Endothelial cell of umbilical vein (primary cell): Measurements from ENCODE around the gene PDE1C. TPM values are rescaled to one million over a fixed set of nuclear protein-coding genes. Genes with fewer than 3 reads are reported as not detected.

Experiments
- BruUV-seq: library from RNA; stranded (reverse); fragments of 400-500 nt; replicated peaks from 2 replicates; lab custom pipeline; 2021; lab: Mats Ljungman, UMichigan
- CTCF ChIA-PET: fragments of 300-600, 350-600 bp; sonication (Branson Sonifier 250); formaldehyde crosslinking; loops from one replicate; lab custom pipeline; 2021; ENCODE audit warnings: antibody characterized with exemption, inconsistent platforms; lab: Charles Lee
- POLR2A ChIA-PET: fragments of 300-600, 350-600 bp; sonication (Branson Sonifier 250); formaldehyde crosslinking; loops from one replicate; lab custom pipeline; 2021; ENCODE audit warnings: antibody characterized with exemption, inconsistent platforms; lab: Charles Lee
- DNase-seq: peaks from one replicate; pipeline ENCODE4 v3.0.0-alpha.2; 2011; ENCODE audit warnings: low read depth, low spot score
- FAIRE-seq: peaks from 2 replicates; lab custom pipeline; 2011; peaks lifted over from hg19 to GRCh38; lab: Jason Lieb, UNC
- H2AFZ ChIP-seq: 2 replicates; pipeline ENCODE4 v1.6.0; 2012; ENCODE audit warnings: low read depth, low read length, control low read depth, inconsistent platforms
- H3K27ac ChIP-seq: 2 replicates; pipeline ENCODE4 v1.5.1; 2011; ENCODE audit warnings: low read depth, mild to moderate bottlenecking, control low read depth, low read length, moderate library complexity; ENCODE audit not compliant: insufficient read depth
- H3K27me3 ChIP-seq, 2 experiments: 2 replicates each; pipeline versions ENCODE4 v1.6.0 to v1.6.1; 2011; ENCODE audit warnings: low read length in 2 of 2, mixed read lengths in 1 of 2; ENCODE audit not compliant: control insufficient read depth in 2 of 2, insufficient read depth in 2 of 2
- H3K36me3 ChIP-seq, 2 experiments: 2 replicates in 1 of 2; 3 replicates in 1 of 2; pipeline ENCODE4 v1.5.1; 2011; ENCODE audit warnings: low read length in 2 of 2, mild to moderate bottlenecking in 1 of 2, moderate library complexity in 1 of 2; ENCODE audit not compliant: control insufficient read depth in 2 of 2, insufficient read depth in 2 of 2; ENCODE audit errors: extremely low read depth in 1 of 2
- H3K4me1 ChIP-seq: 3 replicates; pipeline ENCODE4 v1.5.1; 2011; ENCODE audit warnings: mild to moderate bottlenecking, low read length; ENCODE audit not compliant: control insufficient read depth, insufficient read depth; ENCODE audit errors: extremely low read depth
- H3K4me2 ChIP-seq: 2 replicates; pipeline ENCODE4 v1.6.1; 2011; ENCODE audit warnings: low read length, control low read depth, mixed read lengths; ENCODE audit not compliant: insufficient read depth
- H3K4me3 ChIP-seq, 3 experiments: fragments of 200-600 bp in 1 of 3; sonication (generic), shearing (Covaris generic) in 1 of 3; replicated peaks in 1 of 3; 2 replicates each; pipeline ENCODE4 v1.5.1; 2011 to 2016; ENCODE audit warnings: control low read depth in 3 of 3, low read length in 3 of 3, mild to moderate bottlenecking in 2 of 3, inconsistent platforms in 1 of 3, low read depth in 1 of 3, moderate library complexity in 1 of 3; ENCODE audit not compliant: insufficient read depth in 1 of 3
- H3K79me2 ChIP-seq: 2 replicates; pipeline ENCODE4 v1.6.0; 2012; ENCODE audit warnings: low read length, inconsistent platforms; ENCODE audit not compliant: control insufficient read depth, insufficient read depth
- H3K9ac ChIP-seq: replicated peaks from 2 replicates; pipeline ENCODE3; 2011; ENCODE audit warnings: low read length, control low read depth; ENCODE audit not compliant: insufficient read depth; ENCODE audit errors: extremely low read depth
- H3K9me1 ChIP-seq: replicated peaks from 3 replicates; pipeline ENCODE4 v1.6.0; 2011; ENCODE audit warnings: mild to moderate bottlenecking, low read length; ENCODE audit not compliant: control insufficient read depth, insufficient read depth; ENCODE audit errors: extremely low read depth
- H3K9me3 ChIP-seq: replicated peaks from 2 replicates; pipeline ENCODE4 v1.5.1; 2012; ENCODE audit warnings: low read length, inconsistent platforms; ENCODE audit not compliant: control insufficient read depth, insufficient read depth
- H4K20me1 ChIP-seq: replicated peaks from 2 replicates; pipeline ENCODE3; 2011; ENCODE audit warnings: mild to moderate bottlenecking, low read length; ENCODE audit not compliant: control insufficient read depth, insufficient read depth; ENCODE audit errors: extremely low read depth
- CTCF ChIP-seq, 2 donors: IDR thresholded peaks; 1 replicate in 1 of 2; 2 replicates in 1 of 2; pipeline ENCODE4 v1.5.1; 2011; ENCODE audit warnings: low read length in 2 of 2, mild to moderate bottlenecking in 2 of 2, moderate library complexity in 2 of 2, control low read depth in 1 of 2, inconsistent platforms in 1 of 2, low read depth in 1 of 2; ENCODE audit not compliant: insufficient read depth in 1 of 2; ENCODE audit errors: extremely low read depth in 1 of 2
- FOS ChIP-seq: IDR thresholded peaks from 2 replicates; pipeline ENCODE4 v1.6.1; 2011; ENCODE audit warnings: mild to moderate bottlenecking, low read length, moderate library complexity, borderline replicate concordance; ENCODE audit not compliant: insufficient read depth
- GATA2 ChIP-seq: IDR thresholded peaks from 2 replicates; pipeline ENCODE4 v1.7.0; 2011; ENCODE audit warnings: low read depth, mild to moderate bottlenecking, moderate library complexity, mixed read lengths, low read length; ENCODE audit not compliant: insufficient read length, insufficient read depth
- JUN ChIP-seq: IDR thresholded peaks from 2 replicates; pipeline ENCODE4 v1.6.1; 2011; ENCODE audit warnings: borderline replicate concordance, low read depth; ENCODE audit not compliant: insufficient read length, insufficient read depth
- MAX ChIP-seq: IDR thresholded peaks from 2 replicates; pipeline ENCODE4 v1.6.1; 2011; ENCODE audit not compliant: insufficient read depth, insufficient read length
- MYC ChIP-seq: IDR thresholded peaks from one replicate; pipeline ENCODE4 v1.6.1; 2011; ENCODE audit warnings: mild to moderate bottlenecking, low read depth, low read length
- POLR2A ChIP-seq: IDR thresholded peaks from 2 replicates; pipeline ENCODE4 v1.6.1; 2012; ENCODE audit warnings: low read depth, mild to moderate bottlenecking, control low read depth, low read length
- POLR2AphosphoS5 ChIP-seq: IDR thresholded peaks from 2 replicates; pipeline ENCODE4 v1.6.1; 2012; ENCODE audit warnings: low read depth, mild to moderate bottlenecking, control low read depth, low read length, moderate library complexity; ENCODE audit not compliant: insufficient read depth
- dilution Hi-C: fragments of 300-500 bp; cut with MboI; formaldehyde crosslinking; loops from one replicate; pipeline ENCODE4 v1.15.0; 2019; ENCODE audit warnings: low sequenced_read_pairs; ENCODE audit not compliant: extremely low pct_ligation_motif_present
- intact Hi-C: fragments of 100-400 bp; cut with micrococcal nuclease; formaldehyde crosslinking; loops from one replicate; pipeline ENCODE4 v1.10.0; 2022
- polyA plus RNA-seq, 4 experiments: library from polyadenylated mRNA; depleted of rRNA in 3 of 4; stranded (reverse) in 3 of 4; unstranded in 1 of 4; fragments of >200 nt; gene quantifications; 2 replicates each; pipeline versions ENCODE4 v1.2.1 to v1.2.3, GENCODE V29; 2011 to 2012; ENCODE audit warnings: missing spikeins in 1 of 4
- total RNA-seq: library from RNA; stranded (reverse); gene quantifications from 2 replicates; pipeline ENCODE4 v1.2.3, GENCODE V29; 2021

The PDE1C gene
- total and polyA plus RNA-seq, 2 donors (not counting 3 experiments of a cell fraction or from before 2014, with no cell fraction given) = 0.90 to 3.1 TPM

DNA sequence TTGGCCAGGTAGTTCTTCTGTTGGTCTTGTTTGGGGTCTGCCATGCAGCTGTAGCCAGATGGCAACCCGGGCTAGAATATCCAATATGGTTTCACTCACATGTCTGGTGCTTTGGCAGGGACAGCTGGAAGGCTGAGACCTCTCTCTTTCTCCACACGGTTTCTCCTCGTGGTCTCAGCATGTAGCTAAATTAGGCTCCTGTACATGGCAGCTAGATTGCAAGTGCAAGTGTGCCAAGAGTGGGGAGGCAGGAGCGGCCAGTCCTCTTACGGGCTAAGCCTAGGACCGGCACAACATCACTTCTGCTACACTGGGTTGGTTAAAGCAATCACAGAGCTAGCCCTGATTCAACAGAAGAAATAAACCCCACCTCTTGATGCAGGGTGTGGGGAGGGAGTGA lies 9.3 kb upstream of the PDE1C start:
- Histone ChIP-seq H3K9ac (no peak overlapping the region), H3K27me3 (no peaks in the 10 kb centered on the region), H3K4me2 (no peak overlapping the region), H3K4me1 (no peaks in the 10 kb centered on the region), H3K9me3 (no peaks in the 10 kb centered on the region), H3K79me2 (no peaks in the 10 kb centered on the region), H3K27ac (no peak overlapping the region), H3K9me1 (no peaks in the 10 kb centered on the region), H3K36me3 (no peaks in the 10 kb centered on the region), H3K4me3 (no peak overlapping the region), H2AFZ (no peak overlapping the region), H4K20me1 (no peaks in the 10 kb centered on the region)
- ChIA-PET CTCF (no interaction called here), POLR2A (no interaction called here)
- TF ChIP-seq MAX = no peak
- no peak for TF ChIP-seq JUN
- no peak for TF ChIP-seq POLR2AphosphoS5
- TF ChIP-seq MYC = no peak
- no peak for TF ChIP-seq GATA2
- TF ChIP-seq FOS = no peak
- TF ChIP-seq POLR2A = no peak
- dilution Hi-C loops = no loop called here
- DNase-seq (no peak), FAIRE-seq (no peak)
- intact Hi-C loops = no loop called here
- no TSS peak for BruUV-seq

- Histone ChIP-seq H3K4me1 (no peaks in the 10 kb centered on the region), H4K20me1 (no peaks in the 10 kb centered on the region), H3K4me2 (no peak overlapping the region), H3K27ac (no peak overlapping the region), H3K36me3 (no peaks in the 10 kb centered on the region), H3K27me3 (no peaks in the 10 kb centered on the region), H3K4me3 (no peak overlapping the region), H3K9ac (no peak overlapping the region), H3K79me2 (no peaks in the 10 kb centered on the region), H2AFZ (no peak overlapping the region), H3K9me1 (no peaks in the 10 kb centered on the region), H3K9me3 (no peaks in the 10 kb centered on the region)
- ChIA-PET POLR2A (interaction anchor here (0.7 kb wide), 1 partner anchor 17 kb away, joined by 3 read pairs; no protein-coding TSS in a partner anchor), CTCF (no interaction called here)
- no peak for TF ChIP-seq CTCF (IDR thresholded peaks at IDR 0.05; ENCODE audit: extremely low read depth in 1 of 2, insufficient read depth in 1 of 2, low read depth in 1 of 2, low read length in 2 of 2)
- no peak for TF ChIP-seq POLR2AphosphoS5
- TF ChIP-seq MYC = no peak
- intact Hi-C loops (no loop called here), dilution Hi-C loops (no loop called here)
- DNase-seq (no peak), FAIRE-seq (no peak)
- no TSS peak for BruUV-seq
These were observed 8.6 kb upstream of the PDE1C start for GRCh38 chr7:32078824-32079223.
